Activated CD4-positive, CD25-positive, alpha-beta regulatory T cell treated with anti-CD3 and anti-CD28 coated beads, Interleukin-2, amount 50 U/mL, for 16 hours (primary cell): ENCODE measurements around the gene SLC38A7.
"Not testable (repeated sequence)": the region's sequence is repeated elsewhere in the genome, so short reads cannot be mapped to it uniquely, and the experiment has no call there.

Experiments used
- DNase-seq: peaks from one replicate; pipeline ENCODE4 v3.0.0-alpha.2; 2020; ENCODE audit warnings: low read depth, low spot score

SLC38A7 gene

GRCh38 chr16:58678716-58679115, 5.9 kb downstream of the SLC38A7 start:
- no peak for DNase-seq

GRCh38 chr16:58678269-58678668, 6.3 kb downstream of the SLC38A7 start:
- DNase-seq = no peak

GRCh38 chr16:58670946-58671583, 13.5 kb downstream of the SLC38A7 start:
- DNase-seq = no peak

GRCh38 chr16:58670177-58670576, 14.4 kb downstream of the SLC38A7 start:
- no peak for DNase-seq

- DNase-seq = no peak
Observed at GRCh38 chr16:58665200-58665599, 19.4 kb downstream of the SLC38A7 start.

GRCh38 chr16:58661199-58661830, 23.3 kb downstream of the SLC38A7 start:
- no peak for DNase-seq

GRCh38 chr16:58659911-58660310, 24.7 kb downstream of the SLC38A7 start:
- not testable (repeated sequence) for DNase-seq

- DNase-seq = no peak
Observed at GRCh38 chr16:58658796-58659211, 25.8 kb downstream of the SLC38A7 start.

- no peak for DNase-seq
Observed at GRCh38 chr16:58656899-58657298, 27.7 kb downstream of the SLC38A7 start.

GRCh38 chr16:58655215-58655596, 29.4 kb downstream of the SLC38A7 start:
- no peak for DNase-seq

GRCh38 chr16:58654560-58655214, 29.9 kb downstream of the SLC38A7 start:
- no peak for DNase-seq

- no peak for DNase-seq
Observed at GRCh38 chr16:58652741-58653140, 31.8 kb downstream of the SLC38A7 start.

- DNase-seq = no peak
Observed at GRCh38 chr16:58651965-58652348, 32.6 kb downstream of the SLC38A7 start.

- DNase-seq = no peak
Observed at GRCh38 chr16:58649707-58650106, 34.9 kb downstream of the SLC38A7 start.

- no peak for DNase-seq
Observed at GRCh38 chr16:58647107-58647506, 37.5 kb downstream of the SLC38A7 start.

- no peak for DNase-seq
Observed at GRCh38 chr16:58644765-58645487, 39.6 kb downstream of the SLC38A7 start.

GRCh38 chr16:58644108-58644507, 40.5 kb downstream of the SLC38A7 start:
- no peak for DNase-seq

GRCh38 chr16:58640949-58641348, 43.6 kb downstream of the SLC38A7 start:
- no peak for DNase-seq

- no peak for DNase-seq
Observed at GRCh38 chr16:58639836-58640235, 44.7 kb downstream of the SLC38A7 start.

GRCh38 chr16:58639230-58639629, 45.3 kb downstream of the SLC38A7 start:
- DNase-seq = no peak

- DNase-seq = no peak
Observed at GRCh38 chr16:58638148-58639036, 46.2 kb downstream of the SLC38A7 start.
